GM10266 (cell line): Measurements from ENCODE around the gene LRRC45.

Source experiments
- DNase-seq: peaks from one replicate; pipeline ENCODE4 v3.0.0; 2012; ENCODE audit errors: extremely low spot score
- CTCF ChIP-seq: IDR thresholded peaks from 2 replicates; pipeline ENCODE4 v1.5.1; 2012; ENCODE audit warnings: mild to moderate bottlenecking, low read depth; ENCODE audit not compliant: control insufficient read depth, insufficient read depth; ENCODE audit errors: missing control alignments

Gene LRRC45

GRCh38 chr17:82053556-82054263 is 30.6 kb downstream of the LRRC45 start:
- no peak for TF ChIP-seq CTCF
- DNase-seq = no peak

GRCh38 chr17:82054351-82055022 is 31.4 kb downstream of the LRRC45 start:
- TF ChIP-seq CTCF = no peak
- DNase-seq = no peak

GRCh38 chr17:82055023-82055964 is 32.2 kb downstream of the LRRC45 start:
- no peak for TF ChIP-seq CTCF
- DNase-seq = no peak

- TF ChIP-seq CTCF = no peak
- no peak for DNase-seq
These were observed 33.0 kb downstream of the LRRC45 start for GRCh38 chr17:82055965-82056728.

GRCh38 chr17:82056729-82057621 is 33.9 kb downstream of the LRRC45 start:
- DNase-seq = no peak
- TF ChIP-seq CTCF = no peak
